OCI-LY3 (cell line): ENCODE data around the gene BST1.

ENCODE experiments used
- CTCF ChIP-seq: fragments of 200-600, 300-600 bp; sonication (generic); IDR thresholded peaks from 2 replicates; pipeline ENCODE4 v1.5.1; 2014; ENCODE audit warnings: antibody characterized with exemption, low read length, low read depth
- EZH2phosphoT487 ChIP-seq: fragments of 200-600 bp; shearing (Covaris generic); IDR thresholded peaks from 2 replicates; pipeline ENCODE4 v1.6.1; 2018; ENCODE audit warnings: antibody characterized with exemption, mixed run types, low read depth

DNA sequence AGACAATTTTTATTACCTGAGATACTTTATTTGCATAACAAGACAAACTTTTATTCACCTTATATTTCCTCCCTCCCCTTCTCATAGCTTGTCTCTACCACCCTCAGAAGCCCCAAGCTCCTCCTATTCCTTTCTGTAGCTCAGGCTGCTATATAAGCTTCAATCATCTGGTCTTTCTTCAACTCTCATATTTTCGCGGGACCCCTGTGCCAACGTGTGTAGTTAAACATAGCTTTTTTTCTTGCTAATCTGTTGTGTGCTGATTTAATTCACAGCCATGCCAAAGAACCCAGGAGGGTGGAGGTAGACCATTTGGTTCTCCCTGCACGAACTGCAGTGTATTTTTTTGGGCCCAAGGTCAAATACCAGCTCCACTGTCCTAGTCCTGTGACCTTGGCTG lies 54.2 kb downstream of the BST1 start:
- TF ChIP-seq CTCF (no peak), EZH2phosphoT487 (no peak)
